WERI-Rb-1 (cell line): ENCODE data around the gene LOX.

Experiments
- DNase-seq: peaks from one replicate; pipeline ENCODE4 v3.0.0-alpha.2; 2020
- H3K27ac ChIP-seq: fragments of 250-450 bp; sonication (Bioruptor Pico); 2 replicates; pipeline ENCODE4 v1.5.1; 2020; ENCODE audit warnings: mild to moderate bottlenecking, moderate library complexity
- H3K27me3 ChIP-seq: fragments of 250-450 bp; sonication (Bioruptor Pico); 2 replicates; pipeline ENCODE4 v1.5.1; 2021; ENCODE audit warnings: mild to moderate bottlenecking, low read depth, moderate library complexity; ENCODE audit not compliant: insufficient read depth, severe bottlenecking
- H3K36me3 ChIP-seq: fragments of 250-450 bp; sonication (Bioruptor Pico); 2 replicates; pipeline ENCODE4 v1.5.1; 2020; ENCODE audit warnings: mild to moderate bottlenecking, moderate library complexity
- H3K4me3 ChIP-seq: 2 replicates; pipeline ENCODE4 v1.5.1; 2011; ENCODE audit warnings: low read depth, mild to moderate bottlenecking, control low read depth, low read length
- H3K9me3 ChIP-seq: fragments of 250-450 bp; sonication (Bioruptor Pico); 2 replicates; pipeline ENCODE4 v1.5.1; 2021; ENCODE audit warnings: mild to moderate bottlenecking, moderate library complexity; ENCODE audit not compliant: severe bottlenecking
- TF ChIP-seq, protein P1 (sequence below): IDR thresholded peaks from 2 replicates; pipeline ENCODE4 v1.5.1; 2011; ENCODE audit warnings: low read depth, mild to moderate bottlenecking, control low read depth, inconsistent platforms, low read length

LOX gene

GRCh38 chr5:122054266-122054665 is 23.8 kb downstream of the LOX start:
- TF ChIP-seq, protein P1, sequence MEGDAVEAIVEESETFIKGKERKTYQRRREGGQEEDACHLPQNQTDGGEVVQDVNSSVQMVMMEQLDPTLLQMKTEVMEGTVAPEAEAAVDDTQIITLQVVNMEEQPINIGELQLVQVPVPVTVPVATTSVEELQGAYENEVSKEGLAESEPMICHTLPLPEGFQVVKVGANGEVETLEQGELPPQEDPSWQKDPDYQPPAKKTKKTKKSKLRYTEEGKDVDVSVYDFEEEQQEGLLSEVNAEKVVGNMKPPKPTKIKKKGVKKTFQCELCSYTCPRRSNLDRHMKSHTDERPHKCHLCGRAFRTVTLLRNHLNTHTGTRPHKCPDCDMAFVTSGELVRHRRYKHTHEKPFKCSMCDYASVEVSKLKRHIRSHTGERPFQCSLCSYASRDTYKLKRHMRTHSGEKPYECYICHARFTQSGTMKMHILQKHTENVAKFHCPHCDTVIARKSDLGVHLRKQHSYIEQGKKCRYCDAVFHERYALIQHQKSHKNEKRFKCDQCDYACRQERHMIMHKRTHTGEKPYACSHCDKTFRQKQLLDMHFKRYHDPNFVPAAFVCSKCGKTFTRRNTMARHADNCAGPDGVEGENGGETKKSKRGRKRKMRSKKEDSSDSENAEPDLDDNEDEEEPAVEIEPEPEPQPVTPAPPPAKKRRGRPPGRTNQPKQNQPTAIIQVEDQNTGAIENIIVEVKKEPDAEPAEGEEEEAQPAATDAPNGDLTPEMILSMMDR = no peak
- H3K27ac ChIP-seq = no peak overlapping the region
- H3K4me3 ChIP-seq = no peak overlapping the region
- no peaks in the 10 kb centered on the region for H3K36me3 ChIP-seq
- H3K9me3 ChIP-seq = no peaks in the 10 kb centered on the region
- no peaks in the 10 kb centered on the region for H3K27me3 ChIP-seq
- no peak for DNase-seq

DNA sequence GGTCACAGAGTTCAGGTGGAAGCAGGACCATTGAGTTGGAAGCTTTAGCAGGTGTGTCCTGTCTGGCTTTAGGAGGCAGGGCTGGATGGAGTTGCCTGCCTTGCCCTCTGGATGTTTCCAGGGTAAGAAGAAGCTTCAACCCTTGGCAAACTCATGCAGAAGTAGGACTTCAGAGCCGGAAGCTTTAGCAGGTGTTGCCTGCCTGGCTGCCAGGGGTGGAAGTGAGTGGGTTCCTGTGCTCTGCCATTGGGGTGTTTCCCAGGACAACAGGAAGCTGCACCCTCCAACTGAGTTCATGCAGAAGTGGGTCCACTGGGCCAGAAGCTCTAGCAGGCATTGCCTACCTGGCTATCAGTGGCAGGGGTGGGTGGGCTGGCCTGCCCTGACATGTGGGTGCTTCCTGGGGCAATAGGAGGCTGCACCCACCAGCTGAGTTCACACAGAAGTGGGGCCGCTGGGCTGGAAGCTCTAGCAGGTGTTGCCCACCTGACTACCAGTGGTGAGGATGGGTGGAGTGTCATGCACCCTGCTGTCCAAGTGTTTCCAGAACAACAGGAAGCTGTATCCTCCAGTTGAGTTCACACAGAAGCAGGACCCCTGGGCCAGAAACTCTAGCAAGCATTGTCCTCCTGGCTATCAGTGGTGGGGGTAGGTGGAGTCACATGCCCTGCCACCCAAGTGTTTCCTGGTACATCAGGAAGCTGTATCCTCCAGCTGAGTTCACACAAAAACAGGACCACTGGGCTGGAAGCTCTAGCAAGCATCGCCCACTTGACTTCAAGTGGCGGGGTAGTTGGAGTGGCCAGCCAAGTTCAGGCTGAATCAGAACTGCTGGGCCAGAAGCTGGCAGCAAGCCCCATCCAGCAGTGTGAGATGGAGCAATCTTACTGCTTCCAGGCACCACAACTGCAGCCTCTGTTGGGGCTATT is 24.6 kb downstream of the LOX start:
- H3K36me3 ChIP-seq = no peaks in the 10 kb centered on the region
- H3K27ac ChIP-seq = no peak overlapping the region
- H3K9me3 ChIP-seq = no peaks in the 10 kb centered on the region
- no peak overlapping the region for H3K4me3 ChIP-seq
- no peak for DNase-seq
- no peaks in the 10 kb centered on the region for H3K27me3 ChIP-seq
- TF ChIP-seq, protein P1 = no peak

- Histone ChIP-seq H3K9me3 (no peaks in the 10 kb centered on the region), H3K27me3 (no peaks in the 10 kb centered on the region), H3K36me3 (no peaks in the 10 kb centered on the region), H3K27ac (no peak overlapping the region), H3K4me3 (no peak overlapping the region)
- DNase-seq = no peak
- TF ChIP-seq, protein P1 = no peak
These were observed 26.5 kb downstream of the LOX start for GRCh38 chr5:122051569-122051968.

DNA sequence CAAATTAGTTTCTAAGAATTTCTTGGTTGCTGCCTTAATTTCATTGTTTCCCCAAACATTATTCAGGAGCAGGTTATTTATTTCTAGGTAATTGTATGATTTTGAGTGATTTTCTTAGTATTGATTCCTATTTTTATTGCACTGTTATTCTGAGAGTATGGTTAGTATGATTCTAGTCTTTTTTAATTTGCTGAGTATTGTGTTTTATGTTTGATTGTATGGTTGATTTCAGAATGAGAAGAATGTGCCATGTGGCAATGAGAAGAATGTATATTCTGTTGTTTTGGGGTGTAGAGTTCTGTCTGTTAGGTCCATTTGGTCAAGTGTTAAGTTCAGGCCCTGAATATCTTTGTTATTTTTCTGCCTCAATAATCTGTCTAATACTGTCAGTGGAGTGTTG is 27.1 kb downstream of the LOX start:
- no peak overlapping the region for H3K4me3 ChIP-seq
- TF ChIP-seq, protein P1 = no peak
- H3K27me3 ChIP-seq = no peaks in the 10 kb centered on the region
- no peak for DNase-seq
- H3K36me3 ChIP-seq = no peaks in the 10 kb centered on the region
- H3K27ac ChIP-seq = no peak overlapping the region
- no peaks in the 10 kb centered on the region for H3K9me3 ChIP-seq

DNA sequence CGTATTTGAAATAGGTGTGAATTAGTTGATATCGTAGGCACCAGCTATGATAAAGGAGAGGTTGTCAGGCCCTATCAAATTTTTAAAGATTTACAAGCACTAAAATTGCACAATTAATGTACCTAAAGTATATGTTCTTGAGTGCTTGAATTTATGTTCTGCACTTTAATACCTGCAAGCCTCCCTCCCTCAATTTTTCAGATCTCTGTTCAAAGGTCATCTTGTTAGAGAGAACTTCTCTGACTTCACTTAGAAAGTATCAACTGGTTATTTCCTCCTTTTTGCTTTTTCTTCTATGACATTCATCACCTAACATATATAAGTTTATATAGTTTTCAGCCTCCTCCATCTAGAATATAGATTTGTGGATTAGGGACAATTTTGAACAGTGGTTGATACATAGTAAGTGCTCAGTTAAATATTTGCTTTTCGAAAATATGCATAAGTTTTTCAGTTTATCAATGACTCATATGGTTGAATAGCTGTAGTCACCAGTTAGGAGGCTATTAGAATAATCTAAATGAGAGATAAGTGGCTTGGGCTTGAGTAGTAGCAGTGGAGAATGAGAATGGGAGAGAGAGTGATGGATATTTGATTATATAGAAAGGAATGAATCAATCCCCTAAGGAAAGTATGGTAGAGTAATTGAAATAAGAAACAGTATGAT is 37.3 kb downstream of the LOX start:
- no peak for DNase-seq
- Histone ChIP-seq H3K27ac (no peak overlapping the region), H3K9me3 (no peaks in the 10 kb centered on the region), H3K36me3 (no peaks in the 10 kb centered on the region), H3K27me3 (no peaks in the 10 kb centered on the region), H3K4me3 (no peak overlapping the region)
- TF ChIP-seq, protein P1 = no peak
